K562 (cell line): Measurements from ENCODE around the gene CHIC2. TPM values are rescaled to one million over a fixed set of nuclear protein-coding genes. Genes with fewer than 3 reads are reported as not detected.

Experiments
- ATAC-seq: fragments of 200-7000 bp; cut with Tn5 transposase; 3 replicates; pipeline ENCODE4 v1.9.1; 2020; ENCODE audit warnings: moderate library complexity
- BruUV-seq: library from RNA; stranded (reverse); fragments of 400-500 nt; replicated peaks from 2 replicates; lab custom pipeline; 2021; lab: Mats Ljungman, UMichigan
- CTCF ChIA-PET: fragments of 300-600 bp; formaldehyde crosslinking; extraction: SDS; loops from one replicate; lab custom pipeline; 2021; ENCODE audit warnings: low intra/inter-chr PET ratio; lab: Yijun Ruan, JAX
- POLR2A ChIA-PET: fragments of 300-600, 350-650 bp; sonication (Branson Sonifier 250); formaldehyde crosslinking; extraction: SDS; loops from one replicate; lab custom pipeline; 2021; ENCODE audit warnings: antibody characterized with exemption, inconsistent platforms; lab: Yijun Ruan, JAX
- DNase-seq, 4 experiments: peaks; one replicate each; pipeline versions ENCODE4 v3.0.0 to v3.0.0-alpha.2; 2011 to 2018; ENCODE audit warnings: low spot score in 3 of 4, mixed read lengths in 3 of 4; ENCODE audit errors: extremely low read depth in 1 of 4
- FAIRE-seq: peaks from 2 replicates; lab custom pipeline; 2011; peaks lifted over from hg19 to GRCh38; lab: Jason Lieb, UNC
- H2AFZ ChIP-seq: 2 replicates; pipeline ENCODE4 v1.6.0; 2011; ENCODE audit warnings: low read depth, low read length, control low read depth, inconsistent platforms
- H3K27ac ChIP-seq: fragments of 200-600 bp; 3 replicates; pipeline ENCODE4 v1.8.0; 2011; ENCODE audit warnings: low read depth, mild to moderate bottlenecking, control low read depth, inconsistent platforms, low read length, moderate library complexity, mixed read lengths; ENCODE audit errors: extremely low read depth
- H3K27me3 ChIP-seq, 2 experiments: fragments of 300-600 bp in 1 of 2; 2 replicates in 1 of 2; 3 replicates in 1 of 2; pipeline versions ENCODE4 v1.6.0 to v1.8.0; 2011; ENCODE audit warnings: inconsistent platforms in 2 of 2, low read length in 2 of 2, mild to moderate bottlenecking in 1 of 2, mixed read lengths in 1 of 2, moderate library complexity in 1 of 2; ENCODE audit not compliant: control insufficient read depth in 2 of 2, insufficient read depth in 2 of 2
- H3K36me3 ChIP-seq: fragments of 300-600 bp; 3 replicates; pipeline ENCODE4 v1.8.0; 2011; ENCODE audit warnings: mild to moderate bottlenecking, low read length, inconsistent platforms; ENCODE audit not compliant: control insufficient read depth, insufficient read depth
- H3K4me1 ChIP-seq, 2 experiments: fragments of 200-600 bp in 1 of 2; replicated peaks in 1 of 2; 2 replicates in 1 of 2; 3 replicates in 1 of 2; pipeline versions ENCODE4 v1.5.1 to v1.8.0; 2011; ENCODE audit warnings: inconsistent platforms in 2 of 2, low read length in 2 of 2, mild to moderate bottlenecking in 1 of 2, mixed read lengths in 1 of 2, moderate library complexity in 1 of 2; ENCODE audit not compliant: control insufficient read depth in 2 of 2, insufficient read depth in 2 of 2
- H3K4me2 ChIP-seq: 2 replicates; pipeline ENCODE4 v1.6.1; 2011; ENCODE audit warnings: low read length, control low read depth, inconsistent platforms, mixed read lengths; ENCODE audit not compliant: insufficient read depth
- H3K4me3 ChIP-seq: fragments of 200-600 bp; sonication (generic), shearing (Covaris generic); 2 replicates; pipeline ENCODE4 v1.5.1; 2016; ENCODE audit warnings: control low read depth, inconsistent platforms
- H3K79me2 ChIP-seq: fragments of 200-600 bp; 3 replicates; pipeline ENCODE4 v1.8.0; 2011; ENCODE audit warnings: low read length, inconsistent platforms; ENCODE audit not compliant: control insufficient read depth, insufficient read depth
- H3K9ac ChIP-seq, 2 experiments: 2 replicates each; pipeline versions ENCODE4 v1.6.0 to v1.6.1; 2011; ENCODE audit warnings: low read depth in 2 of 2, low read length in 2 of 2, control low read depth in 1 of 2, inconsistent platforms in 1 of 2, mild to moderate bottlenecking in 1 of 2, mixed read lengths in 1 of 2; ENCODE audit not compliant: insufficient read depth in 1 of 2
- H3K9me1 ChIP-seq: one replicate; pipeline ENCODE4 v1.6.0; 2011; ENCODE audit warnings: inconsistent platforms, mild to moderate bottlenecking, low read length, moderate library complexity; ENCODE audit not compliant: control insufficient read depth, insufficient read depth
- H3K9me3 ChIP-seq: replicated peaks from 2 replicates; pipeline ENCODE4 v1.5.1; 2011; ENCODE audit warnings: low read depth, low read length, inconsistent platforms; ENCODE audit not compliant: control insufficient read depth, insufficient read depth
- H4K20me1 ChIP-seq: replicated peaks from 2 replicates; pipeline ENCODE4 v1.6.1; 2011; ENCODE audit warnings: low read length, inconsistent platforms, mixed read lengths; ENCODE audit not compliant: control insufficient read depth, insufficient read depth
- ARID4B ChIP-seq: sonication (generic); formaldehyde crosslinking; IDR thresholded peaks from 2 replicates; pipeline ENCODE4 v1.8.0; 2022; ENCODE audit warnings: mild to moderate bottlenecking, missing genetic modification reagents
- GATAD2A ChIP-seq: fragments of 450-650 bp; IDR thresholded peaks from 2 replicates; pipeline ENCODE4 v1.6.1; 2017
- PCBP2 ChIP-seq: fragments of 200-400 bp; formaldehyde crosslinking; IDR thresholded peaks from 2 replicates; pipeline ENCODE4 v1.6.1; 2018; ENCODE audit warnings: low read length, low read depth, mild to moderate bottlenecking, moderate library complexity; ENCODE audit not compliant: poor library complexity, severe bottlenecking
- POLR2B ChIP-seq: fragments of 450-650 bp; IDR thresholded peaks from 2 replicates; pipeline ENCODE4 v1.6.1; 2018; ENCODE audit warnings: low read depth; ENCODE audit not compliant: partially characterized antibody
- WGBS: fragments of 100-300 bp; shearing (Covaris generic); methylation state at CpG from one replicate; pipeline ENCODE4 v1.1.6; 2016; ENCODE audit warnings: low coverage, mixed read lengths; ENCODE audit not compliant: insufficient coverage; ENCODE audit errors: missing lambda C conversion rate; 5-methylcytosine and 5-hydroxymethylcytosine counted together
- in situ Hi-C: fragments of 300-500 bp; cut with MboI; formaldehyde crosslinking; loops from 4 replicates; pipeline ENCODE4 v1.15.0; 2018; ENCODE audit warnings: inconsistent platforms, mixed read lengths
- intact Hi-C: fragments of 100-400 bp; cut with micrococcal nuclease; formaldehyde crosslinking; loops from 2 replicates; pipeline ENCODE4 v1.14.2; 2022
- polyA plus RNA-seq, 8 experiments: library from polyadenylated mRNA; depleted of rRNA in 4 of 8; stranded (reverse) in 5 of 8; unstranded in 3 of 8; fragments of >200 nt; fragmentation: Nextera tagmentation in 2 of 8; fragmentation: Illumina TruSeq in 1 of 8; extraction: Ambion mirVana in 2 of 8; extraction: Trizol in 1 of 8; gene quantifications; 2 replicates each; pipeline versions ENCODE4 v1.2.1 to v1.2.3, GENCODE V29; 2011 to 2014; ENCODE audit warnings: inconsistent platforms in 1 of 8, missing spikeins in 1 of 8
- total RNA-seq, 7 experiments: library from RNA; depleted of rRNA in 6 of 7; stranded (reverse); fragments of >200 nt in 6 of 7; fragmentation: Illumina TruSeq in 2 of 7; extraction: Trizol in 2 of 7; gene quantifications; 2 replicates each; pipeline versions ENCODE4 v1.2.1 to v1.2.3, GENCODE V29; 2011 to 2021; ENCODE audit warnings: low replicate concordance in 1 of 7

The CHIC2 gene
- total and polyA plus RNA-seq, 9 of the 15 experiments (the other 6 are each of a cell fraction or from before 2014, with no cell fraction given): 0.89 to 25.1 (median 12.1) TPM

GRCh38 chr4:53997898-53998297, 66.5 kb downstream of the CHIC2 start:
- whole genome bisulfite sequencing: 28% methylated on average over 4 of the region's 4 CpGs
- TF ChIP-seq ARID4B (CRISPR knock-in tag) (no peak), POLR2B (no peak), GATAD2A (no peak), PCBP2 (no peak)
- TF ChIP-seq, all 486 proteins: peak for 0
- POLR2A ChIA-PET: no interaction called here

More at GRCh38 chr4:53997898-53998297, 66.5 kb downstream of the CHIC2 start:
- no peaks in the 10 kb centered on the region for H3K79me2 ChIP-seq
- no peaks in the 10 kb centered on the region for H3K9me1 ChIP-seq
- DNase-seq (no peak), ATAC-seq (no peak), FAIRE-seq (no peak)
- no peaks in the 10 kb centered on the region for H4K20me1 ChIP-seq
- no peaks in the 10 kb centered on the region for H3K27me3 ChIP-seq
- in situ Hi-C loops: no loop called here
- BruUV-seq: no TSS peak
- H3K4me2 ChIP-seq: no peak overlapping the region
- H3K27ac ChIP-seq: no peak overlapping the region
- no peak overlapping the region for H3K9ac ChIP-seq
- no peaks in the 10 kb centered on the region for H3K36me3 ChIP-seq
- no peak overlapping the region for H3K4me3 ChIP-seq
- no peak overlapping the region for H2AFZ ChIP-seq
- no peaks in the 10 kb centered on the region for H3K9me3 ChIP-seq
- H3K4me1 ChIP-seq: no peaks in the 10 kb centered on the region
- intact Hi-C loops: no loop called here
- CTCF ChIA-PET: no interaction called here
